GM10266 (cell line): ENCODE data around the gene ACSBG1.
"Not testable (repeated sequence)": the region's sequence is repeated elsewhere in the genome, so short reads cannot be mapped to it uniquely, and the experiment has no call there.

ENCODE experiments used
- DNase-seq: peaks from one replicate; pipeline ENCODE4 v3.0.0; 2012; ENCODE audit errors: extremely low spot score
- TF ChIP-seq, protein P1 (sequence below): IDR thresholded peaks from 2 replicates; pipeline ENCODE4 v1.5.1; 2012; ENCODE audit warnings: mild to moderate bottlenecking, low read depth; ENCODE audit not compliant: control insufficient read depth, insufficient read depth; ENCODE audit errors: missing control alignments

The ACSBG1 gene

DNA sequence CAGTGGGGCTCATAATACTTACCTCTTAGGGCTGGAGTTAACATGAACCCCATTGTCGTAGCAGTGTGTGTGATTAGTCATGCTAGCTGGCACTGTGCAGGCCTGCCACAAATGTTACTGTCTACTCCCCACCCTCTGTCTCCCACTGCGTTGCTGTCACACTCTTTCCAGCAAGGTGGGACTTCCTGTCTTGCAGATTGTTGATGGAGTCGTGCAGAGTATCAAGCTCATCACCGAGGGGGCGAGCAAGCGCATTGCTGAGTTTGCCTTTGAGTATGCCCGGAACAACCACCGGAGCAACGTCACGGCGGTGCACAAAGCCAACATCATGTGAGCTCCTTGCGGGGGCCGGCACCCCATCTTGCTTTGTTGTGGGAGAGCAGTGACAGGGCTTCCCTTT lies 72.3 kb downstream of the ACSBG1 start:
- TF ChIP-seq, protein P1, sequence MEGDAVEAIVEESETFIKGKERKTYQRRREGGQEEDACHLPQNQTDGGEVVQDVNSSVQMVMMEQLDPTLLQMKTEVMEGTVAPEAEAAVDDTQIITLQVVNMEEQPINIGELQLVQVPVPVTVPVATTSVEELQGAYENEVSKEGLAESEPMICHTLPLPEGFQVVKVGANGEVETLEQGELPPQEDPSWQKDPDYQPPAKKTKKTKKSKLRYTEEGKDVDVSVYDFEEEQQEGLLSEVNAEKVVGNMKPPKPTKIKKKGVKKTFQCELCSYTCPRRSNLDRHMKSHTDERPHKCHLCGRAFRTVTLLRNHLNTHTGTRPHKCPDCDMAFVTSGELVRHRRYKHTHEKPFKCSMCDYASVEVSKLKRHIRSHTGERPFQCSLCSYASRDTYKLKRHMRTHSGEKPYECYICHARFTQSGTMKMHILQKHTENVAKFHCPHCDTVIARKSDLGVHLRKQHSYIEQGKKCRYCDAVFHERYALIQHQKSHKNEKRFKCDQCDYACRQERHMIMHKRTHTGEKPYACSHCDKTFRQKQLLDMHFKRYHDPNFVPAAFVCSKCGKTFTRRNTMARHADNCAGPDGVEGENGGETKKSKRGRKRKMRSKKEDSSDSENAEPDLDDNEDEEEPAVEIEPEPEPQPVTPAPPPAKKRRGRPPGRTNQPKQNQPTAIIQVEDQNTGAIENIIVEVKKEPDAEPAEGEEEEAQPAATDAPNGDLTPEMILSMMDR: no peak
- no peak for DNase-seq

DNA sequence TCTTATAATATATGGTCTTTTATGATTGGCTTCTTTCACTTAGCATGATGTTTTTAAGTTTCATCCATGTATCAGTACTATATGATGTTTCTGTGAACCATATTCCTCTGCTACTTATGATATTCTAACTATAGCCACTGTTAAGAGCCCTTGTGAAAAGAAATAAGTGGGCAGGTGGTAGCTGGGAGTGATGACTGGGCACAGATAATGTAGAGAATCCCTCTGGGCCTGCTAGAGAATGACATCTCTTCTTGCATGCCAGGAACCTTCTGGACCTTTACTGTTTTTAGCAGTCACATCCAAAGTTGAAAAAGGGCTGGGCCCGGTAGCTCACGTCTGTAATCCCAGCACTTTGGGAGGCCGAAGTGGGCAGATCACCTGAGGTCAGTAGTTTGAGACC lies 75.0 kb downstream of the ACSBG1 start:
- TF ChIP-seq, protein P1: no peak

DNA sequence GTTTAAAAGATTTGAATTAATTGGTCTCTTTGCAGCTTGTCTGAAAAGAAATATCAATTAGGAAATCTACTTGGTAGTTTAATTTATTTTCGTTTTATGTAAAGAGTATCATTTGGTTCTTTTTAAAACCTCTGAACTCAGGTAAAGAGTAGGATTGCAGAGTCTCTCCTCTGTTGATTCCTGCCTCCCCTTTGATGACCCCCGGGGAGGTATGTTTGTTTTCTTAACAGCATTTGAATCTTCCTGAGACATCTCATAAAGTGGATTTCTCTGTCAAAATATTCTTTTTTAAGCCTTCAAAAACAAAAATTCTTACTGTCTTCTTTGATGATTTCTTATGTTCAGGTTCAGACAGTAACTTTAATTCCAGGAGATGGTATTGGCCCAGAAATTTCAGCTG lies 77.2 kb downstream of the ACSBG1 start:
- TF ChIP-seq, protein P1: no peak
- DNase-seq: no peak

More for the DNA sequence above, 75.0 kb downstream of the ACSBG1 start:
- DNase-seq: no peak

DNA sequence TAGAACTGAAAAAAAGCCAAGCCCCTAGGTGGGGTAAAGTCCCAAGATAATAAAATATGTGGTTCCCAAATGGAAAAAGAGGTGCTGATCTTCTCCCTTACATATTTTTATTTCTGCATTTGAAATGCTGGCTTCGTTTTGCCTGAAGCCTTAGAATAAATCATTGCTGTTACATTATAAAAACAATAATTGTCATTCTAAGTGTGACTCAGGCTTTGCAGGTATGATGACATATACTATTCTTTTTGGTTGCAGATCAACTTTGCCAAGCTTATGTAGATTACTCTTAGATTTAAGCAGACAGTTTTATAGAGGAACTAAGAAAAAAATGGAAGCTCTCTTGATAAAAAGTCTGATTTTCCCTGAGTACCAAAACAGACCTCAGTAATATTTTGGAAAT lies 77.7 kb downstream of the ACSBG1 start:
- TF ChIP-seq, protein P1: no peak
- no peak for DNase-seq

DNA sequence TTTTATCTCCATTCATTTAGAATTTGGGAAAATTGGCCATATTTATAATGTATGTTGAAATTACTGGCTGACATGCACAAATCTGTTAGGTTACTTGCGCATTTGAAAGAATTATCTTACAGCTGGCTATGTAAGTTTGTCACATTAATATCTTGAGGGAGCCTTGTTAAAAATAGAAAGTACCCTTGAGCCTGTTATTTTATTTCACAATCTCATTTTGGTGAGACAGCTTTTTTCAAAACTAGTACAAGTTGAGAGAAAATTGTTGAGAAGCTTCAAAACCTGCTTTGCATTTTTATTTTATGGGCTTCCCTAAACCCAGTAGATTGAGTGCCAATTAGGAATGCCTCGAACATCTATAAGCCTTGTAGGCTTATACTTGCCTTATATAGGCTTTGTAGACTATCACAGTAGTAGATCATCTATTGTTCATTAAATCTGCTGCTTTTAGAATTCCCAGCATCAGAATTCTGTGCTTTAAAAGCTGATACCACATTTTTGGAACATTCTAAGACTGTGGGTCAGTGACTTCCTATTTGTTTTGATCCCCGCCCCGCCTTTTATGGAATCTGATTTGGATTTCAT lies 78.9 kb downstream of the ACSBG1 start:
- TF ChIP-seq, protein P1: no peak

DNA sequence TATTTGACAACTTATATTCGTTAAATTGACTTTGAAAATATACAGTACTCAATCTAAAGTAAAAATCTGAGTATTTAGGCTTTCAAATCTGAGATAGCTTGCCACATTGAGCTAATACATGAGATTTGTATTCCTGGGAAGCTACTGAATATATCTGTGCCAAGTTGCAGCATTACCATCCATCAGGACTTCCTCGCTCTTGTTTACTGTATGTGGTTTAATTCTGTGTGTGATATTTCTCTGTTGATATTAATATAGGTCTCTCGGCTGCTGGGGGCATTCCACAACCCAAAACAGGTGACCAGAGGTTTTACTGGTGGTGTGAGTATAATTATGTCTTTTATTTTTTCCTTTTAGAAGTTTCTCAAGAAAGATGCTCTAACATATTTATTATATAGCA lies 79.4 kb downstream of the ACSBG1 start:
- TF ChIP-seq, protein P1: no peak

More for the DNA sequence above, 78.9 kb downstream of the ACSBG1 start:
- DNase-seq: no peak

DNA sequence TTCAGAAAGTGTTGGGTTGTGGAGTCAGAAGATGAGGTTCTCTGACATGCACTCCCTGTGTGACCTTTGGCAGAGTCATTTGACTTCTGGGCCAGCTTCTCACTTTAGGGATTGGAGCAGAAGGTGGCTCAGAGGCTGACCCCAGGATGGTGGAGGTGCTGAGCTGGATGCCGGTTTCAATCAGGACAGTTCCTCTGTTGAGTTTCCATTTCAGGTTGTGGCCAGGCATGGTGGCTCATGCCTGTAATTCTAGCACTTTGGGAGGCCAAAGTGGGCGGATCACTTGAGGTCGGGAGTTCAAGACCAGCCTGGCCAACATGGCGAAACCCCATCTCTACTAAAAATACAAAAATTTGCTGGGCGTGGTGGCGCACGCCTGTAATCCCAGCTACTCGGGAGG lies 83.3 kb downstream of the ACSBG1 start:
- not testable (repeated sequence) for DNase-seq

More for the DNA sequence above, 79.4 kb downstream of the ACSBG1 start:
- no peak for DNase-seq
